ENCODE measurements around the gene CFAP299.

- TF ChIP-seq, protein P1, sequence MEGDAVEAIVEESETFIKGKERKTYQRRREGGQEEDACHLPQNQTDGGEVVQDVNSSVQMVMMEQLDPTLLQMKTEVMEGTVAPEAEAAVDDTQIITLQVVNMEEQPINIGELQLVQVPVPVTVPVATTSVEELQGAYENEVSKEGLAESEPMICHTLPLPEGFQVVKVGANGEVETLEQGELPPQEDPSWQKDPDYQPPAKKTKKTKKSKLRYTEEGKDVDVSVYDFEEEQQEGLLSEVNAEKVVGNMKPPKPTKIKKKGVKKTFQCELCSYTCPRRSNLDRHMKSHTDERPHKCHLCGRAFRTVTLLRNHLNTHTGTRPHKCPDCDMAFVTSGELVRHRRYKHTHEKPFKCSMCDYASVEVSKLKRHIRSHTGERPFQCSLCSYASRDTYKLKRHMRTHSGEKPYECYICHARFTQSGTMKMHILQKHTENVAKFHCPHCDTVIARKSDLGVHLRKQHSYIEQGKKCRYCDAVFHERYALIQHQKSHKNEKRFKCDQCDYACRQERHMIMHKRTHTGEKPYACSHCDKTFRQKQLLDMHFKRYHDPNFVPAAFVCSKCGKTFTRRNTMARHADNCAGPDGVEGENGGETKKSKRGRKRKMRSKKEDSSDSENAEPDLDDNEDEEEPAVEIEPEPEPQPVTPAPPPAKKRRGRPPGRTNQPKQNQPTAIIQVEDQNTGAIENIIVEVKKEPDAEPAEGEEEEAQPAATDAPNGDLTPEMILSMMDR (IDR thresholded peaks at IDR 0.05) = no peak
- TF ChIP-seq POLR2A (IDR thresholded peaks at IDR 0.05) = no peak
Measured at GRCh38 chr4:80751200-80751599, 415.7 kb downstream of the CFAP299 start.
